ENCODE measurements around the gene ZMYND10. TPM values are rescaled to one million over a fixed set of nuclear protein-coding genes. Genes with fewer than 3 reads are reported as not detected.

Gene ZMYND10
- total and polyA plus RNA-seq, 5 donors = 0.20 to 0.40 (median 0.26) TPM

DNA sequence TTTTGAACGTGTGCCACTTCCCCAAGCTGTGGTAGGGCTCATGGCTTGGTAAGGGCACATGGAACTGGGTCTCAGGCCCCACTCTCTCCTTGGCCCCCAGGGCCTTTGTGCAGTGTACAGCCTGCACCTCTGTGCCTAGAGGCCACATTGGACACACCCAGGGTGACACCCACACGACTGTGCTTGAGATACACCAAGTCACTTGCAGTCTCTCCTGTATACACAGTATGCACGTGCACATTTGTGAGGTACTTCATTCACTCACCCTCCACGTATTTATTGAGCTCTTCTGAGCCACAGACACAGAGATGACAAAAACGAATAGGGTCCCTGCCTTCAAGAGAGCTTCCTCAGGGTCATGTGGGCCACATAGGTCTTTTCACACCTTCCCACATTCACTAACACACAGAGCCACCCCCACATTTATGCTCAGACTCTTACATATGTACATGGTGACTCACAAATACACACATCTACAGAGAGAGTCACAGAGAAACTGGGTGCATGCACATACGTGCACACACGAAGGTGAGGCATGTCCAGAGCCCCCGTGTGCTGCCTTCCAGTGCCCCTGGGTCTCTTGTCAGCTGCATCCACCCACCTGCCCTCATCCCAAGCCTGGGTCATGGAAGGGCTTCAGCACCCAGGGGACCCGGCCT lies 23.6 kb upstream of the ZMYND10 start:
- Histone ChIP-seq H3K27me3 (ENCODE audit: control insufficient read depth, insufficient read depth) (no peaks in the 10 kb centered on the region), H3K4me3 (ENCODE audit: low read length) (no peak overlapping the region), H3K9me3 (ENCODE audit: control insufficient read depth, low read length) (no peaks in the 10 kb centered on the region), H3K4me1 (ENCODE audit: control insufficient read depth, insufficient read depth, low read length) (no peaks in the 10 kb centered on the region), H3K27ac (ENCODE audit: low read length) (no peak overlapping the region)
- intact Hi-C loops (cut with DNase I) = no loop called here
- 77% methylated on average over 9 of the region's 9 CpGs for WGBS
- no peak for DNase-seq
- no peak for ATAC-seq

DNA sequence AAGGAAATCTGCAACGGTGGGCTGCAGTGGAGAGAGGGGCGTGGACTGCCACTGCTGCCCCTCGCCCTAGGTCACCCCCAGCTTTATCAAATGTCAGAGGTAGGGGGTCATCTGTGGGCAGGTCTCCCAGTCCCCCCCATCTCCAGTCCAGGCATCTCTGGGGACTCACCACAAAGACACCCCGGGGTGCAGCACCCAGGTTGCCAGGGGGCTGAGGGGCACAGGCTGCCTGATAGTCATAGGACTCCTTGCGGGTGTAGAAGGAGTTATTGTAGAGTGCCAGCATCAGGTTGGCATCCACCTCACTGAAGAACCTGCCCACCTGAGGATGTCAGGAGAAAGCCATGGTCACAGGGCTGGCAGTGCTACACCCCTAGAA lies 20.3 kb upstream of the ZMYND10 start:
- WGBS = 86% methylated on average over 5 of the region's 5 CpGs
- Histone ChIP-seq H3K4me1 (ENCODE audit: control insufficient read depth, insufficient read depth, low read length) (no peaks in the 10 kb centered on the region), H3K9me3 (ENCODE audit: control insufficient read depth, low read length) (no peaks in the 10 kb centered on the region), H3K27ac (ENCODE audit: low read length) (no peak overlapping the region), H3K4me3 (ENCODE audit: low read length) (no peak overlapping the region), H3K27me3 (ENCODE audit: control insufficient read depth, insufficient read depth) (no peaks in the 10 kb centered on the region)
- intact Hi-C loops (cut with DNase I) = no loop called here
- ATAC-seq = no peak
- no peak for DNase-seq

DNA sequence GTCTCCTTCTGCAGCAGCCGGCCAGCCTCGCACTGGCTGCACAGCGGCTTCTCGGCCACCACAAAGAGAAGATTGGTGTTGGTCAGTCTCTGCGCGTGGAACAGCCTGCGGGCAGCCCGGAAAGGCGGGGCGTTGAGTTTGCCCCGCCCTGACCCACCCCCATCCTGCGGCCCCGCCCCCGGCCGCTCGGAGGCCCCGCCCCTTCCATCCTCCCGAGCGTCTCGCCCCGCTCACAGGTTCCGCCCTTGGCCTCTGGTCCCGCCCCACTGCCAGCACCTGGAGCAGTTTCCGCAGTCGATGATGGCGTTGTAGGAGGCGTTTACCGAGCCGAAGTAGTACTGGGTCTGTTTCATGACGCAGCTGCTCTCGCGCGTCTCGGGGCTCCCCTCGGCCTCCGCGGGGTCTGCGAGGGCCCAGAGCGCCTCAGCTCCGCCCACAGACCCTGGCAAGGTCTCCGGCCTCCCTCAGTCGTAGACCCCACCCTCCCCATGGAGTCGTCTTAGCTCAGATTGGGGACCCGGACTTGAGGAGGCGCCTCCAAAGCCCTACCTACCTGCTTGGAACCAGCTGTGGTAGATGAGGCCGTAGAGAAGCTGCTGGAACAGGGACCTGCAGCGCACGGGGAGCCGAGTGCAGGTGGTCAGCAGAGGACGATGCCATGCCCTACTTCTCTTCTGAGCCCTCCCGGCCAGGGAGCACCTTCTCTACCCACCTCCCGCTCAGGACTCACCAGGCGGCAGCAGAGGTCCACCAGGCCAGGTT lies 19.7 kb upstream of the ZMYND10 start:
- peak; percentile 86 to 88 for ATAC-seq
- DNase-seq = peak; percentile 85 to 94 (median 93)
- intact Hi-C loops (cut with DNase I) = no loop called here
- no peaks in the 10 kb centered on the region for H3K9me3 ChIP-seq (ENCODE audit: control insufficient read depth, low read length)
- 21% methylated on average over 53 of the region's 53 CpGs for WGBS
- H3K27me3 ChIP-seq (ENCODE audit: control insufficient read depth, insufficient read depth) = no peaks in the 10 kb centered on the region
- no peaks in the 10 kb centered on the region for H3K4me1 ChIP-seq (ENCODE audit: control insufficient read depth, insufficient read depth, low read length)
- peak overlapping the region; percentile 33 for H3K4me3 ChIP-seq (ENCODE audit: low read length)
- H3K27ac ChIP-seq (ENCODE audit: low read length) = no peak overlapping the region

DNA sequence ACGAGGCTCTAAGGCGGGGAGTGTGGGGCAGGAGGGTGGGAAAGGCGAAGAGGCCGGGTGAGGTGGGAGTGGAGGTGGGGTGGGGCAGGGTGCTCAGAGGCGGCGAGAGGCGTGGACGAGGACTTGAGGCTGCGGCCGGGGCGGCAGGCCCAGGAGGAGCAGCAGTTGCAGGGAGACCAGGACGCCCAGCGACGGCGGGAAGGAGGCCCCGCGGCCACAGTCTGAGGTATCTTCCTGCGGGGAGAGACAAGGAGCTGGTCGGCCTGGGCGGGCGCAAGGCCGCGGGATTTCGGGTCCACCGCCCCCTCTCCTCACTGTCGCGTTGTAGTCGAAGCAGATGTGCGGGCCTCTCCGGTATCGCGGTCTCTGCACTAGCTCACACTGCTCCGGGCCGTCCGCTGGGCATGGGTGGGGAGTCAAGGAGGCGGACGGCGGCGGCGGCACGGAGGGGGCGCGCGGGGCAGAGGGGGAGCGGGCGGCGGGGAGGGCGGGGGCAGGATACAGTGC lies 19.1 kb upstream of the ZMYND10 start:
- H3K4me1 ChIP-seq (ENCODE audit: control insufficient read depth, insufficient read depth, low read length) = no peaks in the 10 kb centered on the region
- H3K4me3 ChIP-seq (ENCODE audit: low read length) = peak overlapping the region; percentile 33
- H3K27ac ChIP-seq (ENCODE audit: low read length) = no peak overlapping the region
- H3K27me3 ChIP-seq (ENCODE audit: control insufficient read depth, insufficient read depth) = no peaks in the 10 kb centered on the region
- intact Hi-C loops (cut with DNase I) = no loop called here
- DNase-seq = peak in 1 of 3 donors; percentile 72
- peak; percentile 37 to 45 for ATAC-seq
- no peaks in the 10 kb centered on the region for H3K9me3 ChIP-seq (ENCODE audit: control insufficient read depth, low read length)
- WGBS = 23% methylated on average over 45 of the region's 48 CpGs

DNA sequence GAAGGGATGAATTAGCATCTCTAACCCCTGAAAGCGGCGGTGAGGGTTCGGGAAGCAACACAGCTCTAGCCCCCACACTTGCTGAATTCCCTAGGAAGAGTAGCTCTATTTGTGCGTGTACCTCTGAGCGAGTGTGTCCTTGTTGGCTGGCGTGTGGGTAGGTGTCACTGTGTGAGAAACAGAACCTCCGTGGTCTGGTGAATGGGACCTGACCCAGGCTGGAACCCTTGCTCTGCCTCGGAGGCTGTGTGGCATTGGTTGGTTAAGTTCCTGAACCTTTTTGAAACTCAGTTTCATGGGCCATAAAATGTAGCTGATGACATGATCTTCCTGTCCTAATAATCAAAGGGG lies 14.2 kb upstream of the ZMYND10 start:
- DNase-seq (no peak), ATAC-seq (no peak)
- no peaks in the 10 kb centered on the region for H3K9me3 ChIP-seq (ENCODE audit: control insufficient read depth, low read length)
- no peak overlapping the region for H3K27ac ChIP-seq (ENCODE audit: low read length)
- H3K4me3 ChIP-seq (ENCODE audit: low read length) = no peak overlapping the region
- peaks cover 24% of the 10 kb centered on the region for H3K4me1 ChIP-seq (ENCODE audit: control insufficient read depth, insufficient read depth, low read length)
- intact Hi-C loops (cut with DNase I) = no loop called here
- WGBS = 19% methylated on average over 8 of the region's 8 CpGs
- H3K27me3 ChIP-seq (ENCODE audit: control insufficient read depth, insufficient read depth) = no peaks in the 10 kb centered on the region

DNA sequence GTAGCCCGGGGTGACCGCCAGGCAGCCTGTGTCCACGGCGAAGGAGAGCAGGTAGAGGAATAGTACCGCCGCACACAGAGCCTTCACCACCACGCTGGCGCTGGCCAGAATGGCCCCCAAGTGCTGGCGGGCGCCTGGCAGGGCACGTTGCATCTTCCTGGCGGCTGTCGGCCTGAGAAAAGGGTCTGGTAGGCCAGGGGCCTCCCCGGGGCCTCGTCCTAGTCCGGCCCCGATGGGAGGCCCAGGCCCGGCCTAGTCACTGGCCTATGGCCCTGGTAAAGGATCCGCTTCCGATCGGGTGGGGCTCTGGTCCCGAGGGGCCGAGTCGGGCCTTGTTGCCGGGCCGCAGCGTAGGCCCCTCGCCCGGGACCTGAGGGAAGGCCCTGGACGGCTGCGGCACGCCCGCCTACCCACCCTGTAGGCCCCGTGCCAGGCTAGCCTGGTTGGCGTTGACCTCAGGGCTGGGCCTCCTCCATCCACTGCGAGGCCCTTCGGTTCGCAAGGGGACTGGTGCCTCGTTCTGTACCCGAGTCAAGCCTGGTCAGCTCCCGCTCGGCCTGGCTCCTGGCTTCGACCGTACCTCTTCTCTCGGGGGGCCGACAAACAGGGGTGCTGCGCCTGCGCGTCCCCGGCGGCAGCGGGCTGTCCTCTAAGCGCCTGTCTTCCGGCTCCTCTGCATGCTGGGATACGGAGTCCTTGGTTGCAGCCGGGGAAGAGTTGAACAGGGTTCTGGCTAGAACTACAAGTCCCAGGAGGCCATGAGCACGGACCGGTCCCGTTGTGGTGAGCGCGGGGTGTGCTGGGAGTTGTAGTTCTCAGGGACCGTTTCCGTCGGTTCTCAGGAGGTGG lies 13.6 kb upstream of the ZMYND10 start, which contains the start of gene TMEM115:
Gene TMEM115 (minus strand): TSS at position 611 of the 849 bp plus-strand sequence. CDS start 458 bp downstream, at position 153.
- no peaks in the 10 kb centered on the region for H3K9me3 ChIP-seq (ENCODE audit: control insufficient read depth, low read length)
- peak; percentile 96 to 97 for ATAC-seq
- WGBS = under 1% methylated on average over 64 of the region's 64 CpGs
- H3K27me3 ChIP-seq (ENCODE audit: control insufficient read depth, insufficient read depth) = no peaks in the 10 kb centered on the region
- H3K27ac ChIP-seq (ENCODE audit: low read length) = peak within 1 kb of the TSS; percentile 88
- intact Hi-C loops (cut with DNase I) = no loop called here
- peak; percentile 97 to 98 (median 97) for DNase-seq
- peaks cover 24% of the 10 kb centered on the region for H3K4me1 ChIP-seq (ENCODE audit: control insufficient read depth, insufficient read depth, low read length)
- H3K4me3 ChIP-seq (ENCODE audit: low read length) = peak within 1 kb of the TSS; percentile 67

DNA sequence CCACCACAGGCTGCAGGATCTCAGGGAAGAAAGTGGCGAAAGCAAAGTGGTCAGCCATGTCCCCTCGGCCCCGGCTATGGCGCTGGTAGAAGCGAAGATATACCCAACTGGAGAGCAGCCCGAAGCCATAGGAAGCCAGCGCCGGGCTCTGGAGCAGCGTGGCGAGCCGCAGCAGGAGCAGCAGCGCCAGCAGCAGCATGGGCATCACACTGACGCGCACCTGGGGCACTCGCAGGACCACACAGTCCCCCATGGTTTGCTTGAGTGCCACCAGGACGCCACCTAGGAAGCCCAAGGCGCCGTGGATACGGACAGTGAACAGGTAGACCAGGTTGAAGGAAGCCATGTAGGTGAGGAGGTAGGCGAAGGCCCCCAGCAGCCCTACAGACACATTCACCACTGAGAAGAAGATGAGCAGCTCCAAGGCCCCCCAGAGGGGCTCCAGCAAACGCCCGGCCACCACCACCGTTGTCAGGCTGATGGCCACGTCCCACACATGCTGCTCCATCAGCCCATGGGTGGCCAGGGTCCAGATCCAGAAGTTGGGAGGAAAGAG lies 12.9 kb upstream of the ZMYND10 start:
- ATAC-seq (no peak), DNase-seq (no peak)
- 41% methylated on average over 24 of the region's 24 CpGs for WGBS
- intact Hi-C loops (cut with DNase I) = no loop called here
- H3K27ac ChIP-seq (ENCODE audit: low read length) = peak overlapping the region; percentile 88
- H3K9me3 ChIP-seq (ENCODE audit: control insufficient read depth, low read length) = no peaks in the 10 kb centered on the region
- peak overlapping the region; percentile 67 for H3K4me3 ChIP-seq (ENCODE audit: low read length)
- no peaks in the 10 kb centered on the region for H3K27me3 ChIP-seq (ENCODE audit: control insufficient read depth, insufficient read depth)
- peaks cover 24% of the 10 kb centered on the region for H3K4me1 ChIP-seq (ENCODE audit: control insufficient read depth, insufficient read depth, low read length)

DNA sequence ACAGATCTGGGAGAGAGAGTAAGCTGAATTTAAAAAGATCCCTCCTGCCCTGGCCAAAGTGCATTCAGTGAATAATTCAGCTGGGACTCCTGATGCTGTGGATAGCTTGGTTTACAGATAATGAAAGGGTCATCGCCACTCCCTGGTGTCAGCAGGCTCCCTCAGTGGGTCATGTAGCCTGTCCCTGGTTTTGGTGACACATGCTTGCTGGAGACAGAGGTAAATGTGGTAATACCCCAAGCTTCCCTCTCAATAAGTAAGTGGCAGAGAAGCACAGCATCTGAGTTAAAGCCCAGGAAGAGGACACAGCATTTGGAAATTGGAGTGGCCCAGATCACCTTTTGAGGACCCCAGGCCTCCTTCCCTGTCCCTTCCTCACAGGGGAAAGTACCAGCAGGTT lies 11.9 kb upstream of the ZMYND10 start:
- WGBS = 51% methylated on average over 1 of the region's 1 CpG
- Histone ChIP-seq H3K4me1 (ENCODE audit: control insufficient read depth, insufficient read depth, low read length) (peaks cover 24% of the 10 kb centered on the region), H3K4me3 (ENCODE audit: low read length) (peak overlapping the region; percentile 67), H3K27me3 (ENCODE audit: control insufficient read depth, insufficient read depth) (no peaks in the 10 kb centered on the region), H3K27ac (ENCODE audit: low read length) (peak overlapping the region; percentile 6), H3K9me3 (ENCODE audit: control insufficient read depth, low read length) (no peaks in the 10 kb centered on the region)
- ATAC-seq (no peak), DNase-seq (no peak)
- intact Hi-C loops (cut with DNase I) = no loop called here

DNA sequence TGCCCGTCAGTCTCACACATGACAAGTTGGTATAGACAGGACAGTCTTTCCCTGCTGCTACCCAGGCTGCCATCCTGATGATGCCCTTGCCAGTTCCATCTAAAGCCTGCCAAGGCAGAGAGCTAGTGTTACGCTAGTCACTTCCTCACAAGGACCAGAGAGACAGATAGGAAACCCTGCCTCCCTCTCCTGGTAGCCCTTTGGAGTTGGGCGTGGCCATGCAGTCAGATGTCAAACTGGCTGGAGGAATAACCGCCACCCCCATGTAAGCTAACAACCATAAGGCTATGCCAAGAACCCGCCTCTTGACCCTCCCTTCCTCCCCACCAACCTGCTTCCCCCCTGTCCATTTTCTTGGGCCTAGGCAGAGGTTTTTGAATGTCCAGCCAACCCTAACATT lies 11.0 kb upstream of the ZMYND10 start:
- peak; percentile 24 to 48 for ATAC-seq
- intact Hi-C loops (cut with DNase I) = no loop called here
- 29% methylated on average over 5 of the region's 5 CpGs for WGBS
- H3K4me3 ChIP-seq (ENCODE audit: low read length) = peak overlapping the region; percentile 67
- H3K9me3 ChIP-seq (ENCODE audit: control insufficient read depth, low read length) = no peaks in the 10 kb centered on the region
- H3K4me1 ChIP-seq (ENCODE audit: control insufficient read depth, insufficient read depth, low read length) = peaks cover 24% of the 10 kb centered on the region
- no peaks in the 10 kb centered on the region for H3K27me3 ChIP-seq (ENCODE audit: control insufficient read depth, insufficient read depth)
- peak in 2 of 3 donors; percentile 68 to 78 for DNase-seq
- H3K27ac ChIP-seq (ENCODE audit: low read length) = peak overlapping the region; percentile 42

DNA sequence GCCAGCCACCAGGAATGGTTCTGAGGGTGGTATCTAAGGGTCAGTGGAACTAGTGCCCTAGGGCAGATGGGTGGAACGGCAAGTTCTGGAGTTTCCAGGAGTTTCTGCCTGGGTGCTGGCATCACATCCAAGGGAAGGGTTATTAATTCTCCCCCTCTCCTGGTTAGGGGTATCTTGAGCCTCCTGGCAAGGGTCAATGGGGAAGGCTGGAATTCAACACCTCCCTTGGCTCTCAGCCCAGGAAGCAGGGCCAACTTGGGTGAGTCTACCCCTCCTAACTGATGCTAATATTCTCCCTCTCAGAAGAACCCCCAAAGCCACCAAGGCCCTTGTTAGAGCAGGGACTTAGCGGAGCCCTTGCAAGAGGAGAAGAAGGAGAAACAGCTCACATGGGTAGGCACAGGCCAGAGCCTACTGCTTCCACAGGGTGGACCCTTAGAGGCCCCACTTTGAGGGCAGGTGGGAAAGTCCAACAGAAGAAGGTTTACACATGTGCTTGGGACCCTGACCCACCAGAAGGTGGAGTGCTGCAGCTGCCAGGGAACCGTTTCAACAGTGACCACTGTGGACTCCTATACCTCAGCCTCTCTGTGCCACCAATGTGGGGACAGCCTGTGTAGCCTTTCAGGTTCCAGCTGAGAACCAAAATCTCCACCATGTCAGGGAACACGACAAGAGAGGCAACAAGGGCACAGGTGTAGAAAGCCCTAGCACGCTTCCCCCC lies 10.5 kb upstream of the ZMYND10 start:
- 47% methylated on average over 5 of the region's 5 CpGs for WGBS
- no peaks in the 10 kb centered on the region for H3K27me3 ChIP-seq (ENCODE audit: control insufficient read depth, insufficient read depth)
- ATAC-seq = no peak
- H3K9me3 ChIP-seq (ENCODE audit: control insufficient read depth, low read length) = no peaks in the 10 kb centered on the region
- peaks cover 28% of the 10 kb centered on the region for H3K4me1 ChIP-seq (ENCODE audit: control insufficient read depth, insufficient read depth, low read length)
- no peak overlapping the region for H3K4me3 ChIP-seq (ENCODE audit: low read length)
- DNase-seq = no peak
- H3K27ac ChIP-seq (ENCODE audit: low read length) = peak overlapping the region; percentile 15
- intact Hi-C loops (cut with DNase I) = no loop called here

Measured in right cardiac atrium (tissue), 5 donors.